ENCODE data around the gene RCAN2.

- TF ChIP-seq CTCF (IDR thresholded peaks at IDR 0.05 in 8 of 11, conservative IDR thresholded peaks at IDR 0.05 in 3 of 11) (no peak), POLR2A (IDR thresholded peaks at IDR 0.05) (no peak)
Observed at GRCh38 chr6:46216879-46217278, 274.4 kb downstream of the RCAN2 start.
